Measurements from ENCODE around the gene CREBL2. TPM values are rescaled to one million over a fixed set of nuclear protein-coding genes. Genes with fewer than 3 reads are reported as not detected.

Gene CREBL2
- total RNA-seq, 1 experiment from 2014 or later: 18.3 TPM

DNA sequence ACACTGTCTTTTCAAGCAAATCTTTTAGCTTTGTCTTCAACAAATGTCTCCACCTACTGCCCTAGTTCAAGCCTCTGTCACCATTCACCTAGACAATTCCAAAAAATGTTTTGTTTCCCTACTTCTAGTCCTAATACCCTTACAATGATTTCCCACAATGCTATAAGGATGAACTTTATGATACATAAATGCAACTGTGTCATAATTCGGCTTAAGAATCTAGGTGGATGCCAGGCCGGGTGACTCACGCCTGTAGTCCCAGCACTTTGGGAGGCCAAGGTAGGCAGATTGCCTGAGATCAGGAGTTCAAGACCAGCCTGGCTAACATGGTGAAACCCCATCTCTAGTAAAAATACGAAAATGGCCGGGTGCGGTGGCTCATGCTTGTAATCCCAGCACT lies 20.7 kb upstream of the CREBL2 start:
- Histone ChIP-seq H2BK20ac (ENCODE audit: low read depth, low read length, poor library complexity, severe bottlenecking) (no peak overlapping the region), H2AFZ (ENCODE audit: low read length) (no peak overlapping the region), H3K9ac (ENCODE audit: extremely low read depth, insufficient read length, low read length) (no peak overlapping the region), H3K23me2 (ENCODE audit: insufficient read length, low read depth, low read length, poor library complexity, severe bottlenecking) (no peaks in the 10 kb centered on the region), H3K14ac (ENCODE audit: insufficient read depth, low read length) (no peak overlapping the region), H3K4ac (ENCODE audit: low read depth, low read length) (no peak overlapping the region), H3K23ac (ENCODE audit: insufficient read length, low read depth, low read length) (no peak overlapping the region), H2BK5ac (ENCODE audit: insufficient read length, low read length) (no peak overlapping the region), H3K27me3 (ENCODE audit: insufficient read depth, low read length) (no peaks in the 10 kb centered on the region), H3K79me1 (ENCODE audit: insufficient read depth, low read depth, low read length, poor library complexity, severe bottlenecking) (no peaks in the 10 kb centered on the region), H2BK120ac (ENCODE audit: low read depth, low read length, poor library complexity, severe bottlenecking) (no peak overlapping the region), H2BK12ac (ENCODE audit: insufficient read length, low read depth, low read length) (no peak overlapping the region), H3K27ac (ENCODE audit: insufficient read length, low read depth, low read length) (no peak overlapping the region), H3K4me2 (ENCODE audit: insufficient read depth, insufficient read length, low read length) (no peak overlapping the region), H3T11ph (ENCODE audit: low read length) (no peak overlapping the region), H3K4me1 (ENCODE audit: insufficient read depth, low read length) (no peaks in the 10 kb centered on the region), H2AK5ac (ENCODE audit: insufficient read length, low read length) (no peak overlapping the region), H4K20me1 (ENCODE audit: control insufficient read depth, insufficient read depth, insufficient read length) (no peaks in the 10 kb centered on the region), H4K5ac (ENCODE audit: insufficient read length, low read depth, low read length) (no peak overlapping the region), H4K91ac (ENCODE audit: insufficient read length, low read depth, low read length) (no peak overlapping the region), H4K8ac (replicated peaks; ENCODE audit: insufficient read length, low read depth, low read length) (no peak overlapping the region), H2BK15ac (ENCODE audit: low read depth, low read length) (no peak overlapping the region), H3K79me2 (ENCODE audit: insufficient read depth, low read length) (no peaks in the 10 kb centered on the region), H3K56ac (ENCODE audit: insufficient read length, low read depth, low read length) (no peak overlapping the region), H3K9me3 (ENCODE audit: control insufficient read depth, low read depth, low read length) (no peaks in the 10 kb centered on the region), H3K18ac (ENCODE audit: insufficient read length, low read depth, low read length) (no peak overlapping the region)
- H3K36me3 Mint-ChIP-seq (ENCODE audit: insufficient read depth in 1 of 3, low read depth in 3 of 3): no peaks in the 10 kb centered on the region
- DNase-seq: no peak
- H3K4me3 Mint-ChIP-seq: no peak overlapping the region
- TF ChIP-seq, protein P1, sequence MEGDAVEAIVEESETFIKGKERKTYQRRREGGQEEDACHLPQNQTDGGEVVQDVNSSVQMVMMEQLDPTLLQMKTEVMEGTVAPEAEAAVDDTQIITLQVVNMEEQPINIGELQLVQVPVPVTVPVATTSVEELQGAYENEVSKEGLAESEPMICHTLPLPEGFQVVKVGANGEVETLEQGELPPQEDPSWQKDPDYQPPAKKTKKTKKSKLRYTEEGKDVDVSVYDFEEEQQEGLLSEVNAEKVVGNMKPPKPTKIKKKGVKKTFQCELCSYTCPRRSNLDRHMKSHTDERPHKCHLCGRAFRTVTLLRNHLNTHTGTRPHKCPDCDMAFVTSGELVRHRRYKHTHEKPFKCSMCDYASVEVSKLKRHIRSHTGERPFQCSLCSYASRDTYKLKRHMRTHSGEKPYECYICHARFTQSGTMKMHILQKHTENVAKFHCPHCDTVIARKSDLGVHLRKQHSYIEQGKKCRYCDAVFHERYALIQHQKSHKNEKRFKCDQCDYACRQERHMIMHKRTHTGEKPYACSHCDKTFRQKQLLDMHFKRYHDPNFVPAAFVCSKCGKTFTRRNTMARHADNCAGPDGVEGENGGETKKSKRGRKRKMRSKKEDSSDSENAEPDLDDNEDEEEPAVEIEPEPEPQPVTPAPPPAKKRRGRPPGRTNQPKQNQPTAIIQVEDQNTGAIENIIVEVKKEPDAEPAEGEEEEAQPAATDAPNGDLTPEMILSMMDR (conservative IDR thresholded peaks at IDR 0.05): no peak
- peaks cover 2% of the 10 kb centered on the region; the same call in 1 of the 2 replicates for H3K27me3 Mint-ChIP-seq (ENCODE audit: low read depth)
- no peak overlapping the region for H3K27ac Mint-ChIP-seq
- no peaks in the 10 kb centered on the region for H3K4me1 Mint-ChIP-seq
- WGBS (ENCODE audit: extremely low coverage, insufficient read length, low lambda C conversion rate): no CpG with 5 or more reads among the region's 6 CpGs
- H3K9me3 Mint-ChIP-seq: no peaks in the 10 kb centered on the region; a peak in 2 of 5 replicates
